Right lobe of liver (tissue), 4 donors: ENCODE measurements around the gene CIAO1.

Source experiments
- CTCF ChIP-seq, 4 donors: fragments of 200-600 bp in 3 of 4; fragments of 450-650 bp in 1 of 4; IDR thresholded peaks; one replicate each; pipeline versions ENCODE4 v1.5.1 to v1.8.0; 2016 to 2022; ENCODE audit warnings: antibody characterized with exemption in 4 of 4, mild to moderate bottlenecking in 2 of 4
- POLR2A ChIP-seq: fragments of 450-650 bp; IDR thresholded peaks from one replicate; pipeline ENCODE4 v1.6.1; 2017; ENCODE audit warnings: antibody characterized with exemption, mild to moderate bottlenecking
- donor health status: DM: no; HTN: no; CAD: no.
- donor health status: DM: no; HTN: no; CAD: no.
- donor health status: DM: no; HTN: yes; CAD: no.

GRCh38 chr2:96248624-96249023 is 17.4 kb upstream of the CIAO1 start:
- TF ChIP-seq CTCF (IDR thresholded peaks at IDR 0.05) (no peak), POLR2A (no peak)
